ENCODE measurements around the gene MIOX. TPM values are rescaled to one million over a fixed set of nuclear protein-coding genes. Genes with fewer than 3 reads are reported as not detected.
A peak's percentile ranks its signal among the peaks of the same experiment; 100 is the strongest.

Gene MIOX
- total RNA-seq (1 to 10 TPM in 1 of 7 donors, not detected in 6; 2.2 TPM), polyA plus RNA-seq (under 1 TPM; 0.24 to 0.26 (median 0.26) TPM)
- long read RNA-seq, donor 1, result 0 reads
- long read RNA-seq, donor 2, result 0 reads

GRCh38 chr22:50486561-50487289, at the start of gene MIOX:
TSS of gene MIOX (plus strand) at chr22:50486859. CDS start at chr22:50486898, 39 bp downstream.
- peaks cover 0 to 65% (median 10%) of the 10 kb centered on the region in 7 donors for H3K27me3 ChIP-seq (replicated peaks in 1 of 7)
- H3K27ac ChIP-seq, result no peak within 1 kb of the TSS
- H3K4me3 ChIP-seq, result no peak within 1 kb of the TSS
- DNase-seq, result no peak
- no peaks in the 10 kb centered on the region for H3K36me3 ChIP-seq
- 48 to 90% (median 76%) methylated on average over 7 to 23 of the region's 23 CpGs for WGBS, 5 donors
- H3K4me1 ChIP-seq, result peaks cover 0 to 29% (median 18%) of the 10 kb centered on the region in 6 donors
- TF ChIP-seq POLR2AphosphoS5 (IDR thresholded peaks at IDR 0.05), result no peak
- TF ChIP-seq POLR2A (IDR thresholded peaks at IDR 0.05), result no peak
- TF ChIP-seq CTCF (IDR thresholded peaks at IDR 0.05 in 8 of 11, conservative IDR thresholded peaks at IDR 0.05 in 3 of 11), result no peak
- H3K9me3 ChIP-seq, result no peaks in the 10 kb centered on the region
- intact Hi-C loops (cut with DNase I; ENCODE audit: low total_unique reads), result no loop called here

GRCh38 chr22:50437511-50438304, 49.0 kb upstream of the MIOX start:
- no peak for DNase-seq
- H3K4me3 ChIP-seq, result no peak overlapping the region
- WGBS, 5 donors, result 92 to 95% (median 94%) methylated on average over 31 to 36 of the region's 36 CpGs
- peaks cover 4 to 86% (median 75%) of the 10 kb centered on the region in 6 donors for H3K36me3 ChIP-seq
- no peaks in the 10 kb centered on the region for H3K27me3 ChIP-seq (replicated peaks in 1 of 7)
- H3K9me3 ChIP-seq, result no peaks in the 10 kb centered on the region
- intact Hi-C loops (cut with DNase I; ENCODE audit: low total_unique reads), result no loop called here
- H3K27ac ChIP-seq, result no peak overlapping the region
- H3K4me1 ChIP-seq, result peaks cover 0 to 10% (median 0%) of the 10 kb centered on the region in 6 donors
- TF ChIP-seq POLR2AphosphoS5 (IDR thresholded peaks at IDR 0.05), result peak in 2 of 3 donors; percentile 9 to 32
- TF ChIP-seq CTCF (IDR thresholded peaks at IDR 0.05 in 8 of 11, conservative IDR thresholded peaks at IDR 0.05 in 3 of 11), result no peak

GRCh38 chr22:50438305-50439275, 48.1 kb upstream of the MIOX start:
- peaks cover 4 to 91% (median 74%) of the 10 kb centered on the region in 6 donors for H3K36me3 ChIP-seq
- WGBS, 5 donors, result 85 to 96% (median 92%) methylated on average over 28 to 34 of the region's 34 CpGs
- no peak overlapping the region for H3K27ac ChIP-seq

GRCh38 chr22:50439314-50439870, 47.3 kb upstream of the MIOX start:
- no peak overlapping the region for H3K27ac ChIP-seq

More at GRCh38 chr22:50438305-50439275, 48.1 kb upstream of the MIOX start:
- intact Hi-C loops (cut with DNase I; ENCODE audit: low total_unique reads), result no loop called here
- H3K27me3 ChIP-seq (replicated peaks in 1 of 7), result no peaks in the 10 kb centered on the region
- H3K4me1 ChIP-seq, result peaks cover 0 to 17% (median 0%) of the 10 kb centered on the region in 6 donors
- TF ChIP-seq POLR2A (IDR thresholded peaks at IDR 0.05) (no peak), POLR2AphosphoS5 (IDR thresholded peaks at IDR 0.05) (peak; percentile 8 to 29 (median 22))
- no peaks in the 10 kb centered on the region for H3K9me3 ChIP-seq
- H3K4me3 ChIP-seq, result no peak overlapping the region
- DNase-seq, result no peak

More at GRCh38 chr22:50439314-50439870, 47.3 kb upstream of the MIOX start:
- 73 to 91% (median 86%) methylated on average over 3 to 17 of the region's 17 CpGs for WGBS, 5 donors
- TF ChIP-seq POLR2AphosphoS5 (IDR thresholded peaks at IDR 0.05), result peak in 1 of 3 donors; percentile 16
- TF ChIP-seq POLR2A (IDR thresholded peaks at IDR 0.05), result no peak
- intact Hi-C loops (cut with DNase I; ENCODE audit: low total_unique reads), result no loop called here
- peaks cover 0 to 25% (median 3%) of the 10 kb centered on the region in 6 donors for H3K4me1 ChIP-seq
- no peaks in the 10 kb centered on the region for H3K9me3 ChIP-seq
- no peaks in the 10 kb centered on the region for H3K27me3 ChIP-seq (replicated peaks in 1 of 7)
- no peak for DNase-seq
- H3K36me3 ChIP-seq, result peaks cover 4 to 99% (median 75%) of the 10 kb centered on the region in 6 donors
- H3K4me3 ChIP-seq, result no peak overlapping the region
